Nephron progenitor cell (in vitro differentiated cells): ENCODE data around the gene KCNA1.

Source experiments
- DNase-seq: peaks from one replicate; pipeline ENCODE4 v3.0.0; 2021
- H3K27ac Mint-ChIP-seq: 2 replicates; pipeline ENCODE4 v1.8.0; 2021; ENCODE audit warnings: mild to moderate bottlenecking, moderate library complexity, mixed read lengths
- H3K27me3 Mint-ChIP-seq: 2 replicates; pipeline ENCODE4 v1.8.0; 2021; ENCODE audit warnings: mild to moderate bottlenecking, low read depth, mixed read lengths; ENCODE audit not compliant: poor library complexity
- H3K36me3 Mint-ChIP-seq: 2 replicates; pipeline ENCODE4 v1.8.0; 2021; ENCODE audit warnings: low read depth, mixed read lengths
- H3K4me1 Mint-ChIP-seq: 2 replicates; pipeline ENCODE4 v1.8.0; 2021; ENCODE audit warnings: mixed read lengths
- H3K4me3 Mint-ChIP-seq: 2 replicates; pipeline ENCODE4 v1.8.0; 2021; ENCODE audit warnings: mild to moderate bottlenecking, moderate library complexity, mixed read lengths
- H3K9me3 Mint-ChIP-seq: 2 replicates; pipeline ENCODE4 v1.8.0; 2021; ENCODE audit warnings: mild to moderate bottlenecking, moderate library complexity, mixed read lengths
- TF ChIP-seq, protein P1 (sequence below): fragments of 200-600 bp; sonication (generic); IDR thresholded peaks from 2 replicates; pipeline ENCODE4 v1.5.0; 2021; ENCODE audit warnings: antibody characterized with exemption

Gene KCNA1

GRCh38 chr12:4962539-4963486, 53.1 kb downstream of the KCNA1 start:
- Mint-ChIP-seq H3K27ac (no peak overlapping the region), H3K9me3 (no peaks in the 10 kb centered on the region), H3K27me3 (peaks cover 34% of the 10 kb centered on the region), H3K4me3 (no peak overlapping the region), H3K36me3 (no peaks in the 10 kb centered on the region), H3K4me1 (peaks cover 20% of the 10 kb centered on the region)
- DNase-seq = no peak
- TF ChIP-seq, protein P1, sequence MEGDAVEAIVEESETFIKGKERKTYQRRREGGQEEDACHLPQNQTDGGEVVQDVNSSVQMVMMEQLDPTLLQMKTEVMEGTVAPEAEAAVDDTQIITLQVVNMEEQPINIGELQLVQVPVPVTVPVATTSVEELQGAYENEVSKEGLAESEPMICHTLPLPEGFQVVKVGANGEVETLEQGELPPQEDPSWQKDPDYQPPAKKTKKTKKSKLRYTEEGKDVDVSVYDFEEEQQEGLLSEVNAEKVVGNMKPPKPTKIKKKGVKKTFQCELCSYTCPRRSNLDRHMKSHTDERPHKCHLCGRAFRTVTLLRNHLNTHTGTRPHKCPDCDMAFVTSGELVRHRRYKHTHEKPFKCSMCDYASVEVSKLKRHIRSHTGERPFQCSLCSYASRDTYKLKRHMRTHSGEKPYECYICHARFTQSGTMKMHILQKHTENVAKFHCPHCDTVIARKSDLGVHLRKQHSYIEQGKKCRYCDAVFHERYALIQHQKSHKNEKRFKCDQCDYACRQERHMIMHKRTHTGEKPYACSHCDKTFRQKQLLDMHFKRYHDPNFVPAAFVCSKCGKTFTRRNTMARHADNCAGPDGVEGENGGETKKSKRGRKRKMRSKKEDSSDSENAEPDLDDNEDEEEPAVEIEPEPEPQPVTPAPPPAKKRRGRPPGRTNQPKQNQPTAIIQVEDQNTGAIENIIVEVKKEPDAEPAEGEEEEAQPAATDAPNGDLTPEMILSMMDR = no peak
